Hepatocyte (in vitro differentiated cells): Measurements from ENCODE around the gene FAM90A1. TPM values are rescaled to one million over a fixed set of nuclear protein-coding genes. Genes with fewer than 3 reads are reported as not detected.
"Not testable (repeated sequence)": the region's sequence is repeated elsewhere in the genome, so short reads cannot be mapped to it uniquely, and the experiment has no call there.

ENCODE experiments used
- DNase-seq: peaks from one replicate; pipeline ENCODE4 v3.0.0-alpha.2; 2016; ENCODE audit warnings: low spot score
- H2AFZ ChIP-seq: fragments of 200-600 bp; sonication (generic); 2 replicates; pipeline ENCODE4 v1.6.0; 2016; ENCODE audit warnings: antibody characterized with exemption, mild to moderate bottlenecking
- H3K27ac ChIP-seq: fragments of 200-600 bp; sonication (generic); 2 replicates; pipeline ENCODE4 v1.5.1; 2016; ENCODE audit warnings: mild to moderate bottlenecking
- H3K27me3 ChIP-seq: fragments of 200-600 bp; sonication (generic); 2 replicates; pipeline ENCODE4 v1.6.1; 2016
- H3K36me3 ChIP-seq: fragments of 200-600 bp; sonication (generic); replicated peaks from 2 replicates; pipeline ENCODE4 v1.5.1; 2016; ENCODE audit warnings: low read depth; ENCODE audit not compliant: insufficient read depth
- H3K4me1 ChIP-seq: fragments of 200-600 bp; sonication (generic); 2 replicates; pipeline ENCODE4 v1.5.1; 2016; ENCODE audit warnings: mild to moderate bottlenecking, moderate library complexity; ENCODE audit not compliant: insufficient read depth
- H3K4me2 ChIP-seq: fragments of 200-600 bp; sonication (generic); 2 replicates; pipeline ENCODE4 v1.6.0; 2016
- H3K4me3 ChIP-seq: fragments of 200-600 bp; sonication (generic); 2 replicates; pipeline ENCODE4 v1.5.1; 2016; ENCODE audit warnings: mild to moderate bottlenecking
- H3K79me2 ChIP-seq: fragments of 200-600 bp; sonication (generic); 2 replicates; pipeline ENCODE4 v1.6.0; 2017; ENCODE audit warnings: mild to moderate bottlenecking
- H3K9me2 ChIP-seq: fragments of 200-600 bp; sonication (generic); replicated peaks from 2 replicates; pipeline ENCODE4 v1.6.0; 2017; ENCODE audit warnings: mild to moderate bottlenecking; ENCODE audit not compliant: insufficient read depth
- H3K9me3 ChIP-seq: fragments of 200-600 bp; sonication (generic); 2 replicates; pipeline ENCODE4 v1.5.1; 2016; ENCODE audit warnings: low read depth, mild to moderate bottlenecking
- H4K20me1 ChIP-seq: fragments of 200-600 bp; sonication (generic); 2 replicates; pipeline ENCODE4 v1.6.0; 2016; ENCODE audit warnings: mild to moderate bottlenecking; ENCODE audit not compliant: insufficient read depth, poor library complexity, severe bottlenecking
- WGBS: methylation state at CpG from one replicate; pipeline ENCODE4 v1.1.6; 2016; ENCODE audit warnings: low lambda C conversion rate; ENCODE audit errors: missing lambda C conversion rate; 5-methylcytosine and 5-hydroxymethylcytosine counted together
- polyA plus RNA-seq: library from polyadenylated mRNA; unstranded; fragments of >200 nt; fragmentation: Nextera tagmentation; extraction: Ambion mirVana; gene quantifications from 2 replicates; pipeline ENCODE4 v1.2.1, GENCODE V29; 2016
- total RNA-seq: library from RNA; depleted of rRNA; stranded (reverse); fragments of >200 nt; gene quantifications from 2 replicates; pipeline ENCODE4 v1.2.3, GENCODE V29; 2014

Gene FAM90A1
- total and polyA plus RNA-seq, 2 experiments from 2014 or later, result not detected

- H3K4me1 ChIP-seq, H3K27me3 ChIP-seq, H3K27ac ChIP-seq, H2AFZ ChIP-seq, H3K4me2 ChIP-seq, H3K36me3 ChIP-seq, H3K4me3 ChIP-seq, H3K79me2 ChIP-seq, H4K20me1 ChIP-seq, H3K9me2 ChIP-seq, H3K9me3 ChIP-seq: not testable (repeated sequence)
- 84% methylated on average over 4 of the region's 4 CpGs for WGBS
- peak; percentile 15 for DNase-seq
Measured at GRCh38 chr12:8246941-8247535, 19.6 kb upstream of the FAM90A1 start.

GRCh38 chr12:8243682-8244161 is 16.3 kb upstream of the FAM90A1 start:
- not testable (repeated sequence) for H3K27me3 ChIP-seq, H3K4me1 ChIP-seq, H3K79me2 ChIP-seq, H4K20me1 ChIP-seq, H3K9me2 ChIP-seq, H3K9me3 ChIP-seq, H3K36me3 ChIP-seq
- WGBS, result 4% methylated on average over 6 of the region's 35 CpGs
- peak overlapping the region; percentile 54 for H3K27ac ChIP-seq
- H3K4me2 ChIP-seq, result peak overlapping the region; percentile 88
- H2AFZ ChIP-seq, result peak overlapping the region; percentile 16
- peak overlapping the region; percentile 0 for H3K4me3 ChIP-seq
- peak; percentile 71 for DNase-seq

- peak overlapping the region; percentile 89 for H3K4me2 ChIP-seq
- peak overlapping the region; percentile 88 for H3K27ac ChIP-seq
- not testable (repeated sequence) for H3K9me2 ChIP-seq, H3K36me3 ChIP-seq, H3K9me3 ChIP-seq, H3K27me3 ChIP-seq, H4K20me1 ChIP-seq, H3K79me2 ChIP-seq, H3K4me1 ChIP-seq
- H2AFZ ChIP-seq, result peak overlapping the region; percentile 80
- H3K4me3 ChIP-seq, result peak overlapping the region; percentile 77
- DNase-seq, result peak; percentile 98
- 0% methylated on average over 22 of the region's 57 CpGs for WGBS
Measured at GRCh38 chr12:8242880-8243681, 15.7 kb upstream of the FAM90A1 start.

- Histone ChIP-seq H3K27ac (peak overlapping the region; percentile 88), H2AFZ (peak overlapping the region; percentile 80), H3K4me3 (peak overlapping the region; percentile 77), H3K4me2 (peak overlapping the region; percentile 89)
- H3K9me2 ChIP-seq, H3K9me3 ChIP-seq, H3K27me3 ChIP-seq, H4K20me1 ChIP-seq, H3K79me2 ChIP-seq, H3K36me3 ChIP-seq, H3K4me1 ChIP-seq, DNase-seq: not testable (repeated sequence)
- WGBS, result 0% methylated on average over 21 of the region's 28 CpGs
Measured at GRCh38 chr12:8242622-8242879, 15.1 kb upstream of the FAM90A1 start.

- Histone ChIP-seq H3K4me2 (peak overlapping the region; percentile 89), H3K27ac (peak overlapping the region; percentile 88), H2AFZ (peak overlapping the region; percentile 80), H3K4me3 (peak overlapping the region; percentile 77)
- WGBS, result 8% methylated on average over 20 of the region's 20 CpGs
- not testable (repeated sequence) for H4K20me1 ChIP-seq, H3K36me3 ChIP-seq, H3K9me3 ChIP-seq, H3K27me3 ChIP-seq, H3K9me2 ChIP-seq, H3K4me1 ChIP-seq, H3K79me2 ChIP-seq
- peak; percentile 38 for DNase-seq
Measured at GRCh38 chr12:8241917-8242621, 14.7 kb upstream of the FAM90A1 start.

GRCh38 chr12:8240340-8241114 is 13.1 kb upstream of the FAM90A1 start:
- H3K27ac ChIP-seq, H3K36me3 ChIP-seq, H3K4me1 ChIP-seq, H3K27me3 ChIP-seq, H3K4me3 ChIP-seq, H3K4me2 ChIP-seq, H3K9me2 ChIP-seq, H4K20me1 ChIP-seq, H3K79me2 ChIP-seq, H2AFZ ChIP-seq, H3K9me3 ChIP-seq, DNase-seq: not testable (repeated sequence)
- 80% methylated on average over 13 of the region's 13 CpGs for WGBS

GRCh38 chr12:8237031-8237430 is 9.6 kb upstream of the FAM90A1 start:
- H3K9me3 ChIP-seq, DNase-seq, H3K9me2 ChIP-seq, H3K27ac ChIP-seq, H3K79me2 ChIP-seq, H3K36me3 ChIP-seq, H3K4me2 ChIP-seq, H3K4me3 ChIP-seq, H2AFZ ChIP-seq, H3K4me1 ChIP-seq, H4K20me1 ChIP-seq, H3K27me3 ChIP-seq: not testable (repeated sequence)
- 86% methylated on average over 12 of the region's 12 CpGs for WGBS

- H3K36me3 ChIP-seq, H3K79me2 ChIP-seq, H3K27ac ChIP-seq, DNase-seq, H3K9me3 ChIP-seq, H2AFZ ChIP-seq, H3K4me1 ChIP-seq, H3K4me3 ChIP-seq, H4K20me1 ChIP-seq, H3K27me3 ChIP-seq, H3K4me2 ChIP-seq, H3K9me2 ChIP-seq: not testable (repeated sequence)
- WGBS, result 92% methylated on average over 25 of the region's 26 CpGs
Measured at GRCh38 chr12:8235316-8236157, 8.1 kb upstream of the FAM90A1 start.
